ENCODE measurements around the gene POLR1E. TPM values are rescaled to one million over a fixed set of nuclear protein-coding genes. Genes with fewer than 3 reads are reported as not detected.

Gene POLR1E
- total and polyA plus RNA-seq, 2 of the 8 experiments (the other 6 are each of a cell fraction or from before 2014, with no cell fraction given) = 16.0 to 40.0 TPM

- Histone ChIP-seq H3K18ac (ENCODE audit: extremely low read depth, low read length) (peak overlapping the region; percentile 73; the same call in 1 of the 2 replicates), H3K27ac (ENCODE audit: low read depth, low read length) (peak overlapping the region; percentile 96), H3K79me2 (ENCODE audit: control insufficient read depth in 1 of 2, insufficient read depth in 2 of 2, low read length in 2 of 2) (peaks cover 29 to 49% of the 10 kb centered on the region in 2 experiments), H3K23me2 (ENCODE audit: low read depth, low read length) (peaks cover 4% of the 10 kb centered on the region; the same call in 1 of the 2 replicates), H3K79me1 (ENCODE audit: low read depth, low read length) (peaks cover 4% of the 10 kb centered on the region; the same call in 1 of the 2 replicates), H2BK120ac (replicated peaks; ENCODE audit: low read depth, low read length) (no peak overlapping the region), H4K91ac (replicated peaks; ENCODE audit: insufficient read length, low read length) (peak overlapping the region; percentile 49), H3K23ac (ENCODE audit: insufficient read length) (no peak overlapping the region), H4K5ac (ENCODE audit: insufficient read length, low read depth, low read length) (peak overlapping the region; percentile 75), H3K9me3 (ENCODE audit: insufficient read depth in 2 of 2, low read depth in 1 of 2, low read length in 1 of 2) (no peaks in the 10 kb centered on the region), H3K4me3 (ENCODE audit: extremely low read depth in 1 of 4, insufficient read depth in 2 of 4, low read depth in 3 of 4, low read length in 4 of 4) (peak overlapping the region; percentile 69 to 94 (median 87)), H3K14ac (ENCODE audit: insufficient read length) (no peak overlapping the region), H3K9ac (replicated peaks in 1 of 4; ENCODE audit: extremely low read depth in 1 of 4, low read depth in 3 of 4, low read length in 3 of 4) (peak overlapping the region; percentile 87 to 97 (median 90)), H3K4me1 (replicated peaks in 1 of 4; ENCODE audit: control insufficient read depth in 3 of 4, insufficient read depth in 4 of 4, low read length in 3 of 4) (peaks cover 0 to 9% (median 4%) of the 10 kb centered on the region in 4 experiments; a peak in 2 of 7 replicates), H3K56ac (replicated peaks; ENCODE audit: insufficient read length, low read depth, low read length) (peak overlapping the region; percentile 18), H2BK12ac (ENCODE audit: low read depth, low read length) (peak overlapping the region; percentile 60; the same call in 1 of the 2 replicates), H4K20me1 (replicated peaks in 1 of 2; ENCODE audit: control insufficient read depth in 1 of 2, insufficient read depth in 2 of 2, low read length in 2 of 2) (peaks cover 2 to 8% of the 10 kb centered on the region in 2 experiments), H2BK5ac (ENCODE audit: low read depth, low read length) (peak overlapping the region; percentile 95), H2BK15ac (ENCODE audit: low read length) (no peak overlapping the region), H3K4ac (replicated peaks; ENCODE audit: insufficient read length, low read depth, low read length) (peak overlapping the region; percentile 17), H2AFZ (ENCODE audit: low read length) (peak overlapping the region; percentile 0; the same call in 1 of the 2 replicates), H3K4me2 (ENCODE audit: insufficient read depth in 1 of 2, low read depth in 2 of 2, low read length in 2 of 2) (peak overlapping the region; percentile 82 to 88), H4K8ac (ENCODE audit: extremely low read depth, insufficient read depth, low read length) (peak overlapping the region; percentile 93), H3K27me3 (replicated peaks in 1 of 4; ENCODE audit: control insufficient read depth in 3 of 4, extremely low read depth in 1 of 4, insufficient read depth in 3 of 4, low read length in 3 of 4) (no peaks in the 10 kb centered on the region), H3K36me3 (ENCODE audit: control insufficient read depth in 2 of 4, insufficient read depth in 4 of 4, low read length in 3 of 4) (no peaks in the 10 kb centered on the region), H2AK5ac (ENCODE audit: low read depth, low read length) (no peak overlapping the region), H2BK20ac (ENCODE audit: low read length) (no peak overlapping the region)
- CTCF ChIA-PET (ENCODE audit: partially characterized antibody) = interaction anchor here (1.1 to 5.6 kb wide), 3 partner anchors 10 to 50 kb away, joined by 3 to 18 read pairs (median 3); no protein-coding TSS in a partner anchor
- FAIRE-seq = no peak
- peak in 1 of 2 experiments; percentile 93 for DNase-seq (ENCODE audit: low read depth in 1 of 2, low spot score in 2 of 2)
- POLR2A ChIA-PET (ENCODE audit: partially characterized antibody) = interaction anchor here (0.6 to 4.5 kb wide), 20 partner anchors 8 to 364 kb away, joined by 3 to 40 read pairs (median 6); partner anchors contain the start of genes GRHPR and POLR1E
- 2% methylated on average over 37 of the region's 47 CpGs; no CpG with 5 or more reads in 1 of the 2 experiments for WGBS, 2 experiments (ENCODE audit: extremely low coverage in 1 of 2, insufficient coverage in 1 of 2, insufficient read length in 1 of 2, insufficient replicate concordance in 2 of 2, low coverage in 1 of 2, low lambda C conversion rate in 2 of 2, missing lambda C conversion rate in 1 of 2)
- TF ChIP-seq TCF12 (IDR thresholded peaks at IDR 0.05; ENCODE audit: low read depth, low read length) = no peak
- TF ChIP-seq HDAC2 (IDR thresholded peaks at IDR 0.05; ENCODE audit: borderline replicate concordance in 1 of 2, low read depth in 2 of 2, low read length in 2 of 2) = peak in 1 of 2 experiments; percentile 93; a peak in 1 of 4 replicates
- peak; percentile 33; the same call in 1 of the 2 replicates for TF ChIP-seq NRF1 (IDR thresholded peaks at IDR 0.05; ENCODE audit: low read depth, low read length)
- TF ChIP-seq POLR2A (IDR thresholded peaks at IDR 0.05; ENCODE audit: control extremely low read depth in 1 of 2, low read depth in 2 of 2, low read length in 2 of 2) = peak; percentile 59 to 65
- TF ChIP-seq USF2 (IDR thresholded peaks at IDR 0.05; ENCODE audit: low read length) = peak; percentile 57
- TF ChIP-seq, protein P1, sequence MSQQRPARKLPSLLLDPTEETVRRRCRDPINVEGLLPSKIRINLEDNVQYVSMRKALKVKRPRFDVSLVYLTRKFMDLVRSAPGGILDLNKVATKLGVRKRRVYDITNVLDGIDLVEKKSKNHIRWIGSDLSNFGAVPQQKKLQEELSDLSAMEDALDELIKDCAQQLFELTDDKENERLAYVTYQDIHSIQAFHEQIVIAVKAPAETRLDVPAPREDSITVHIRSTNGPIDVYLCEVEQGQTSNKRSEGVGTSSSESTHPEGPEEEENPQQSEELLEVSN (IDR thresholded peaks at IDR 0.05) = peak; percentile 29; the same call in 1 of the 2 replicates
- peak; percentile 68 for TF ChIP-seq KDM4A (IDR thresholded peaks at IDR 0.05; ENCODE audit: low read depth, low read length, severe bottlenecking)
- TF ChIP-seq TAF1 (IDR thresholded peaks at IDR 0.05; ENCODE audit: low read depth, low read length) = peak; percentile 76
Measured at GRCh38 chr9:37464426-37465248, 21.1 kb upstream of the POLR1E start.

All from H1 (cell line).